GM18909 (cell line): ENCODE results near the gene SAMHD1.
A peak's percentile ranks its signal among the peaks of the same experiment; 100 is the strongest.
"Not testable (repeated sequence)": the region's sequence is repeated elsewhere in the genome, so short reads cannot be mapped to it uniquely, and the experiment has no call there.

Experiments used
- ATAC-seq: cut with Tn5 transposase; IDR thresholded peaks from one replicate; pipeline ENCODE4 v1.9.1; 2021; ENCODE audit warnings: mild to moderate bottlenecking; ENCODE audit not compliant: unreplicated experiment, poor library complexity

The SAMHD1 gene

GRCh38 chr20:36956674-36957073 lies 5.2 kb upstream of the SAMHD1 start:
- no peak for ATAC-seq

GRCh38 chr20:36956016-36956415 lies 4.5 kb upstream of the SAMHD1 start:
- ATAC-seq: no peak

GRCh38 chr20:36951979-36952738 lies 651 bp upstream of the SAMHD1 start:
- ATAC-seq: peak; percentile 2

- ATAC-seq: peak; percentile 14
These were observed 902 bp downstream of the SAMHD1 start for GRCh38 chr20:36950414-36951197.

- ATAC-seq: no peak
These were observed 10.1 kb downstream of the SAMHD1 start for GRCh38 chr20:36941401-36941835.

GRCh38 chr20:36937402-36937770 lies 14.1 kb downstream of the SAMHD1 start:
- ATAC-seq: no peak

- not testable (repeated sequence) for ATAC-seq
These were observed 14.6 kb downstream of the SAMHD1 start for GRCh38 chr20:36936761-36937401.

- ATAC-seq: no peak
These were observed 15.2 kb downstream of the SAMHD1 start for GRCh38 chr20:36936341-36936740.

GRCh38 chr20:36933571-36933970 lies 17.9 kb downstream of the SAMHD1 start:
- not testable (repeated sequence) for ATAC-seq

GRCh38 chr20:36932476-36933426 lies 18.8 kb downstream of the SAMHD1 start:
- no peak for ATAC-seq

- not testable (repeated sequence) for ATAC-seq
These were observed 19.4 kb downstream of the SAMHD1 start for GRCh38 chr20:36932067-36932466.

GRCh38 chr20:36929691-36930090 lies 21.8 kb downstream of the SAMHD1 start:
- ATAC-seq: no peak

GRCh38 chr20:36929290-36929689 lies 22.2 kb downstream of the SAMHD1 start:
- no peak for ATAC-seq

- no peak for ATAC-seq
These were observed 23.8 kb downstream of the SAMHD1 start for GRCh38 chr20:36927704-36928103.

- no peak for ATAC-seq
These were observed 24.8 kb downstream of the SAMHD1 start for GRCh38 chr20:36926653-36927200.

GRCh38 chr20:36925234-36925633 lies 26.3 kb downstream of the SAMHD1 start:
- no peak for ATAC-seq

- no peak for ATAC-seq
These were observed 27.1 kb downstream of the SAMHD1 start for GRCh38 chr20:36924167-36925045.

- no peak for ATAC-seq
These were observed 31.2 kb downstream of the SAMHD1 start for GRCh38 chr20:36920334-36920730.
